Gastrocnemius medialis (tissue), 4 donors: ENCODE measurements around the gene USP7. TPM values are rescaled to one million over a fixed set of nuclear protein-coding genes. Genes with fewer than 3 reads are reported as not detected.

Experiments used
- ATAC-seq, 2 donors: fragments of 150-250 bp; one replicate each; pipeline ENCODE4 v1.9.1; 2016
- DNase-seq, 2 donors: peaks; one replicate each; pipeline ENCODE4 v3.0.0-alpha.2; 2019
- H3K27ac ChIP-seq, 4 donors: fragments of 200-600 bp; sonication (generic); 1 replicate in 1 of 4; 2 replicates in 3 of 4; pipeline ENCODE4 v1.5.1; 2016 to 2018; ENCODE audit warnings: mild to moderate bottlenecking in 2 of 4, moderate library complexity in 1 of 4
- H3K27me3 ChIP-seq, 3 donors: fragments of 200-600 bp; sonication (generic) in 2 of 3; 1 replicate in 1 of 3; 2 replicates in 2 of 3; pipeline versions ENCODE4 v1.5.1 to v1.6.0; 2016 to 2019; ENCODE audit warnings: mild to moderate bottlenecking in 1 of 3, moderate library complexity in 1 of 3
- H3K36me3 ChIP-seq, 2 donors: fragments of 200-600 bp; sonication (generic) in 1 of 2; one replicate each; pipeline ENCODE4 v1.5.1; 2017 to 2018
- H3K4me1 ChIP-seq, 2 donors: fragments of 200-600 bp; sonication (generic) in 1 of 2; one replicate each; pipeline ENCODE4 v1.5.1; 2016 to 2017; ENCODE audit warnings: mild to moderate bottlenecking in 2 of 2
- H3K4me3 ChIP-seq, 4 donors: fragments of 200-600 bp; sonication (generic) in 3 of 4; 1 replicate in 1 of 4; 2 replicates in 3 of 4; pipeline ENCODE4 v1.5.1; 2016 to 2019; ENCODE audit warnings: mild to moderate bottlenecking in 2 of 4
- H3K9me3 ChIP-seq, 3 donors: fragments of 200-600 bp; sonication (generic) in 2 of 3; 1 replicate in 1 of 3; 2 replicates in 2 of 3; pipeline ENCODE4 v1.5.1; 2016 to 2019
- CTCF ChIP-seq, 5 experiments: fragments of 450-650 bp in 3 of 5; fragments of 200-600 bp in 2 of 5; sonication (generic) in 2 of 5; IDR thresholded peaks in 4 of 5; conservative IDR thresholded peaks in 1 of 5; 1 replicate in 4 of 5; 2 replicates in 1 of 5; pipeline ENCODE4 v1.5.1; 2016 to 2019; ENCODE audit warnings: antibody characterized with exemption in 5 of 5, mild to moderate bottlenecking in 3 of 5, moderate library complexity in 3 of 5
- POLR2A ChIP-seq, 2 donors: fragments of 450-650 bp; IDR thresholded peaks; one replicate each; pipeline ENCODE4 v1.6.1; 2017; ENCODE audit warnings: antibody characterized with exemption in 2 of 2, mild to moderate bottlenecking in 2 of 2, moderate library complexity in 2 of 2
- in situ Hi-C, 4 donors: fragments of 200-750 bp; cut with MboI; loops; one replicate each; pipeline versions ENCODE4 v1.15.0 to v1.8.0; 2017; ENCODE audit warnings: low sequenced_read_pairs in 4 of 4
- intact Hi-C: fragments of 100-400 bp; cut with DNase I; formaldehyde crosslinking; loops from one replicate; pipeline ENCODE4 v1.15.1; 2023; ENCODE audit warnings: low total_unique reads
- total RNA-seq, 4 donors: library from RNA; depleted of rRNA; stranded (reverse); fragments of >200 nt; gene quantifications; one replicate each; pipeline versions ENCODE4 v1.1.0 to v1.2.3, GENCODE V29; 2016

Gene USP7
- total RNA-seq, 4 donors from 2014 or later, result 79.7 to 99.2 (median 85.6) TPM

GRCh38 chr16:8882725-8883377 lies 80.9 kb downstream of the USP7 start:
- Histone ChIP-seq H3K27ac (no peak overlapping the region), H3K36me3 (no peaks in the 10 kb centered on the region), H3K4me1 (peaks cover 4 to 29% of the 10 kb centered on the region in 2 donors), H3K27me3 (peaks cover 0 to 8% (median 7%) of the 10 kb centered on the region in 3 donors), H3K4me3 (no peak overlapping the region), H3K9me3 (no peaks in the 10 kb centered on the region)
- in situ Hi-C loops, result loop anchor here in 3 of 4 donors (5.0 to 25.0 kb wide), 3 partner anchors 221 to 316 kb away; partner anchors contain the start of gene ABAT (in 1 of the 3)
- DNase-seq (no peak), ATAC-seq (no peak)
- no peak for TF ChIP-seq CTCF (IDR thresholded peaks at IDR 0.05 in 4 of 5, conservative IDR thresholded peaks at IDR 0.05 in 1 of 5)
- TF ChIP-seq POLR2A (IDR thresholded peaks at IDR 0.05), result no peak
- intact Hi-C loops, result loop anchor here (5.0 to 10.0 kb wide), 2 partner anchors 81 to 222 kb away; no protein-coding TSS in a partner anchor

GRCh38 chr16:8882041-8882617 lies 81.6 kb downstream of the USP7 start, which contains the start of gene LITAFD:
LITAFD (plus strand) TSS chr16:8882351; CDS start chr16:8884356, 2,005 bp downstream.
- no peak for DNase-seq
- no peak within 1 kb of the TSS for H3K4me3 ChIP-seq
- H3K27ac ChIP-seq, result no peak within 1 kb of the TSS
- intact Hi-C loops, result loop anchor here (5.0 to 10.0 kb wide), 2 partner anchors 80 to 223 kb away; no protein-coding TSS in a partner anchor
- H3K4me1 ChIP-seq, result peaks cover 0 to 22% of the 10 kb centered on the region in 2 donors
- H3K27me3 ChIP-seq, result peaks cover 0 to 8% (median 7%) of the 10 kb centered on the region in 3 donors
- no peaks in the 10 kb centered on the region for H3K36me3 ChIP-seq
- no peak for ATAC-seq
- no peak for TF ChIP-seq CTCF (IDR thresholded peaks at IDR 0.05 in 4 of 5, conservative IDR thresholded peaks at IDR 0.05 in 1 of 5)
- no peak for TF ChIP-seq POLR2A (IDR thresholded peaks at IDR 0.05)
- no peaks in the 10 kb centered on the region for H3K9me3 ChIP-seq
- in situ Hi-C loops, result loop anchor here in 3 of 4 donors (5.0 to 25.0 kb wide), 3 partner anchors 220 to 315 kb away; partner anchors contain the start of gene ABAT (in 1 of the 3)

- Histone ChIP-seq H3K9me3 (no peaks in the 10 kb centered on the region), H3K27ac (no peak overlapping the region), H3K4me1 (peaks cover 0 to 19% of the 10 kb centered on the region in 2 donors), H3K27me3 (peaks cover 0 to 8% (median 7%) of the 10 kb centered on the region in 3 donors), H3K36me3 (no peaks in the 10 kb centered on the region), H3K4me3 (no peak overlapping the region)
- TF ChIP-seq POLR2A (IDR thresholded peaks at IDR 0.05) (no peak), CTCF (IDR thresholded peaks at IDR 0.05 in 4 of 5, conservative IDR thresholded peaks at IDR 0.05 in 1 of 5) (no peak)
- intact Hi-C loops (loop anchor here (1.0 to 10.0 kb wide), 3 partner anchors 79 to 224 kb away; no protein-coding TSS in a partner anchor), in situ Hi-C loops (loop anchor here in 3 of 4 donors (5.0 to 25.0 kb wide), 3 partner anchors 219 to 314 kb away; partner anchors contain the start of gene ABAT (in 1 of the 3))
- no peak for ATAC-seq
- no peak for DNase-seq
Measured at GRCh38 chr16:8880839-8881510, 82.7 kb downstream of the USP7 start.

GRCh38 chr16:8878523-8878911 lies 85.2 kb downstream of the USP7 start:
- no peaks in the 10 kb centered on the region for H3K4me1 ChIP-seq
- H3K27ac ChIP-seq, result peak overlapping the region in 1 of 4 donors; percentile 9
- peaks cover 0 to 7% (median 4%) of the 10 kb centered on the region in 3 donors for H3K27me3 ChIP-seq
- in situ Hi-C loops (loop anchor here in 3 of 4 donors (10.0 to 25.0 kb wide), 4 partner anchors 84 to 224 kb away; partner anchors contain the start of genes PMM2 (in 3 of the 3), TMEM186 (in 3 of the 3) and ABAT (in 1 of the 3)), intact Hi-C loops (no loop called here)
- H3K36me3 ChIP-seq, result no peaks in the 10 kb centered on the region
- no peak for TF ChIP-seq CTCF (IDR thresholded peaks at IDR 0.05 in 4 of 5, conservative IDR thresholded peaks at IDR 0.05 in 1 of 5)
- TF ChIP-seq POLR2A (IDR thresholded peaks at IDR 0.05), result no peak
- no peaks in the 10 kb centered on the region for H3K9me3 ChIP-seq
- no peak for DNase-seq
- H3K4me3 ChIP-seq, result no peak overlapping the region
- ATAC-seq, result peak; percentile 44 to 65
